Neural cell (in vitro differentiated cells): ENCODE measurements around the gene IL17REL.

ENCODE experiments used
- EP300 ChIP-seq: fragments of 450-650 bp; conservative IDR thresholded peaks from 2 replicates; pipeline ENCODE4 v1.6.1; 2014; ENCODE audit warnings: antibody characterized with exemption, mild to moderate bottlenecking, moderate library complexity; ENCODE audit not compliant: poor library complexity, severe bottlenecking
- EZH2 ChIP-seq: fragments of 200-600, 300-800 bp; shearing (Covaris generic), sonication (generic); IDR thresholded peaks from 2 replicates; pipeline ENCODE4 v1.6.1; 2014; ENCODE audit warnings: antibody characterized with exemption, low read length, borderline replicate concordance, mild to moderate bottlenecking; ENCODE audit not compliant: insufficient read depth, poor library complexity, severe bottlenecking
- MXI1 ChIP-seq: fragments of 450-650 bp; conservative IDR thresholded peaks from 2 replicates; pipeline ENCODE4 v1.6.1; 2014; ENCODE audit warnings: antibody characterized with exemption, mild to moderate bottlenecking; ENCODE audit not compliant: poor library complexity, severe bottlenecking
- POLR2AphosphoS5 ChIP-seq: IDR thresholded peaks from 2 replicates; pipeline ENCODE4 v1.6.1; 2012
- RAD21 ChIP-seq: fragments of 450-650 bp; conservative IDR thresholded peaks from 2 replicates; pipeline ENCODE4 v1.6.1; 2014; ENCODE audit warnings: antibody characterized with exemption, mild to moderate bottlenecking, moderate library complexity
- TF ChIP-seq, protein P1 (sequence below): fragments of 450-650 bp; IDR thresholded peaks from 2 replicates; pipeline ENCODE4 v1.5.1; 2014; ENCODE audit warnings: antibody characterized with exemption, mild to moderate bottlenecking, moderate library complexity; ENCODE audit not compliant: poor library complexity, severe bottlenecking
- TF ChIP-seq, protein P2 (sequence below): IDR thresholded peaks from 2 replicates; pipeline ENCODE4 v1.6.1; 2012; ENCODE audit warnings: borderline replicate concordance

DNA sequence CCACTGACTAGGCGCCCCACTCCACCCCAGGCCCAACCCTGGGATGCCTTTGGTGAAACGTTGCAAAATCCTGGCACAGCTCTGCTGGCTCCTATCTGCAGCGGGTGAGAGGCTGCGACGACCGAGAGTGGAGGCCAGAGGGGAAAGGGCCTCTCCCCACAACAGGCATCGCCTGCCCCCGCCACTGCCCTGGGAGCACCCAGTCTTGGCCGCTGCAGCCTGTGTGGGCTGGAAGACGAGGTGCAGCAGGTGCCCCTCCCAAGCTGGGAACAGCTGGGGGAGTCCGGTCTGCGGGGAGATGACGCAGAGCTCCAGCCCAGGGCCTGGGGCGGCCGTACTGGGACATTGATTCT, 56.2 kb downstream of the IL17REL start:
- TF ChIP-seq MXI1 (no peak), EP300 (no peak), POLR2AphosphoS5 (no peak), RAD21 (no peak), EZH2 (no peak)
- TF ChIP-seq, protein P1, sequence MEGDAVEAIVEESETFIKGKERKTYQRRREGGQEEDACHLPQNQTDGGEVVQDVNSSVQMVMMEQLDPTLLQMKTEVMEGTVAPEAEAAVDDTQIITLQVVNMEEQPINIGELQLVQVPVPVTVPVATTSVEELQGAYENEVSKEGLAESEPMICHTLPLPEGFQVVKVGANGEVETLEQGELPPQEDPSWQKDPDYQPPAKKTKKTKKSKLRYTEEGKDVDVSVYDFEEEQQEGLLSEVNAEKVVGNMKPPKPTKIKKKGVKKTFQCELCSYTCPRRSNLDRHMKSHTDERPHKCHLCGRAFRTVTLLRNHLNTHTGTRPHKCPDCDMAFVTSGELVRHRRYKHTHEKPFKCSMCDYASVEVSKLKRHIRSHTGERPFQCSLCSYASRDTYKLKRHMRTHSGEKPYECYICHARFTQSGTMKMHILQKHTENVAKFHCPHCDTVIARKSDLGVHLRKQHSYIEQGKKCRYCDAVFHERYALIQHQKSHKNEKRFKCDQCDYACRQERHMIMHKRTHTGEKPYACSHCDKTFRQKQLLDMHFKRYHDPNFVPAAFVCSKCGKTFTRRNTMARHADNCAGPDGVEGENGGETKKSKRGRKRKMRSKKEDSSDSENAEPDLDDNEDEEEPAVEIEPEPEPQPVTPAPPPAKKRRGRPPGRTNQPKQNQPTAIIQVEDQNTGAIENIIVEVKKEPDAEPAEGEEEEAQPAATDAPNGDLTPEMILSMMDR = no peak
- TF ChIP-seq, protein P2, sequence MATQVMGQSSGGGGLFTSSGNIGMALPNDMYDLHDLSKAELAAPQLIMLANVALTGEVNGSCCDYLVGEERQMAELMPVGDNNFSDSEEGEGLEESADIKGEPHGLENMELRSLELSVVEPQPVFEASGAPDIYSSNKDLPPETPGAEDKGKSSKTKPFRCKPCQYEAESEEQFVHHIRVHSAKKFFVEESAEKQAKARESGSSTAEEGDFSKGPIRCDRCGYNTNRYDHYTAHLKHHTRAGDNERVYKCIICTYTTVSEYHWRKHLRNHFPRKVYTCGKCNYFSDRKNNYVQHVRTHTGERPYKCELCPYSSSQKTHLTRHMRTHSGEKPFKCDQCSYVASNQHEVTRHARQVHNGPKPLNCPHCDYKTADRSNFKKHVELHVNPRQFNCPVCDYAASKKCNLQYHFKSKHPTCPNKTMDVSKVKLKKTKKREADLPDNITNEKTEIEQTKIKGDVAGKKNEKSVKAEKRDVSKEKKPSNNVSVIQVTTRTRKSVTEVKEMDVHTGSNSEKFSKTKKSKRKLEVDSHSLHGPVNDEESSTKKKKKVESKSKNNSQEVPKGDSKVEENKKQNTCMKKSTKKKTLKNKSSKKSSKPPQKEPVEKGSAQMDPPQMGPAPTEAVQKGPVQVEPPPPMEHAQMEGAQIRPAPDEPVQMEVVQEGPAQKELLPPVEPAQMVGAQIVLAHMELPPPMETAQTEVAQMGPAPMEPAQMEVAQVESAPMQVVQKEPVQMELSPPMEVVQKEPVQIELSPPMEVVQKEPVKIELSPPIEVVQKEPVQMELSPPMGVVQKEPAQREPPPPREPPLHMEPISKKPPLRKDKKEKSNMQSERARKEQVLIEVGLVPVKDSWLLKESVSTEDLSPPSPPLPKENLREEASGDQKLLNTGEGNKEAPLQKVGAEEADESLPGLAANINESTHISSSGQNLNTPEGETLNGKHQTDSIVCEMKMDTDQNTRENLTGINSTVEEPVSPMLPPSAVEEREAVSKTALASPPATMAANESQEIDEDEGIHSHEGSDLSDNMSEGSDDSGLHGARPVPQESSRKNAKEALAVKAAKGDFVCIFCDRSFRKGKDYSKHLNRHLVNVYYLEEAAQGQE = no peak
